ENCODE results near the gene SYK. TPM values are rescaled to one million over a fixed set of nuclear protein-coding genes. Genes with fewer than 3 reads are reported as not detected.
"Not testable (repeated sequence)": the region's sequence is repeated elsewhere in the genome, so short reads cannot be mapped to it uniquely, and the experiment has no call there.

SYK gene
- total RNA-seq, 1 donor: not detected

- no peak for DNase-seq (ENCODE audit: low read depth)
- no peak for TF ChIP-seq CTCF (IDR thresholded peaks at IDR 0.05; ENCODE audit: insufficient read depth, low read depth, low read length)
- H3K4me3 ChIP-seq (ENCODE audit: low read depth, low read length): no peak overlapping the region
These were observed 13.7 kb downstream of the SYK start for GRCh38 chr9:90815183-90815943.

GRCh38 chr9:90815944-90816357, 14.3 kb downstream of the SYK start:
- no peak overlapping the region for H3K4me3 ChIP-seq (ENCODE audit: low read depth, low read length)
- TF ChIP-seq CTCF (IDR thresholded peaks at IDR 0.05; ENCODE audit: insufficient read depth, low read depth, low read length): no peak
- no peak for DNase-seq (ENCODE audit: low read depth)

GRCh38 chr9:90816690-90817089, 15.1 kb downstream of the SYK start:
- no peak overlapping the region for H3K4me3 ChIP-seq (ENCODE audit: low read depth, low read length)
- DNase-seq (ENCODE audit: low read depth): no peak
- no peak for TF ChIP-seq CTCF (IDR thresholded peaks at IDR 0.05; ENCODE audit: insufficient read depth, low read depth, low read length)

- H3K4me3 ChIP-seq (ENCODE audit: low read depth, low read length): no peak overlapping the region
- TF ChIP-seq CTCF (IDR thresholded peaks at IDR 0.05; ENCODE audit: insufficient read depth, low read depth, low read length): no peak
- no peak for DNase-seq (ENCODE audit: low read depth)
These were observed 16.7 kb downstream of the SYK start for GRCh38 chr9:90818279-90818678.

GRCh38 chr9:90820406-90820805, 18.8 kb downstream of the SYK start:
- not testable (repeated sequence) for DNase-seq (ENCODE audit: low read depth); H3K4me3 ChIP-seq (ENCODE audit: low read depth, low read length)

GRCh38 chr9:90821236-90821635, 19.6 kb downstream of the SYK start:
- not testable (repeated sequence) for H3K4me3 ChIP-seq (ENCODE audit: low read depth, low read length); DNase-seq (ENCODE audit: low read depth)

- no peak for DNase-seq (ENCODE audit: low read depth)
- no peak overlapping the region for H3K4me3 ChIP-seq (ENCODE audit: low read depth, low read length)
- TF ChIP-seq CTCF (IDR thresholded peaks at IDR 0.05; ENCODE audit: insufficient read depth, low read depth, low read length): no peak
These were observed 20.1 kb downstream of the SYK start for GRCh38 chr9:90821697-90822096.

GRCh38 chr9:90822866-90823265, 21.2 kb downstream of the SYK start:
- H3K4me3 ChIP-seq (ENCODE audit: low read depth, low read length): no peak overlapping the region
- no peak for TF ChIP-seq CTCF (IDR thresholded peaks at IDR 0.05; ENCODE audit: insufficient read depth, low read depth, low read length)
- DNase-seq (ENCODE audit: low read depth): no peak

All from fibroblast of villous mesenchyme (primary cell).